Measurements from ENCODE around the gene NEAT1.

Gene NEAT1

DNA sequence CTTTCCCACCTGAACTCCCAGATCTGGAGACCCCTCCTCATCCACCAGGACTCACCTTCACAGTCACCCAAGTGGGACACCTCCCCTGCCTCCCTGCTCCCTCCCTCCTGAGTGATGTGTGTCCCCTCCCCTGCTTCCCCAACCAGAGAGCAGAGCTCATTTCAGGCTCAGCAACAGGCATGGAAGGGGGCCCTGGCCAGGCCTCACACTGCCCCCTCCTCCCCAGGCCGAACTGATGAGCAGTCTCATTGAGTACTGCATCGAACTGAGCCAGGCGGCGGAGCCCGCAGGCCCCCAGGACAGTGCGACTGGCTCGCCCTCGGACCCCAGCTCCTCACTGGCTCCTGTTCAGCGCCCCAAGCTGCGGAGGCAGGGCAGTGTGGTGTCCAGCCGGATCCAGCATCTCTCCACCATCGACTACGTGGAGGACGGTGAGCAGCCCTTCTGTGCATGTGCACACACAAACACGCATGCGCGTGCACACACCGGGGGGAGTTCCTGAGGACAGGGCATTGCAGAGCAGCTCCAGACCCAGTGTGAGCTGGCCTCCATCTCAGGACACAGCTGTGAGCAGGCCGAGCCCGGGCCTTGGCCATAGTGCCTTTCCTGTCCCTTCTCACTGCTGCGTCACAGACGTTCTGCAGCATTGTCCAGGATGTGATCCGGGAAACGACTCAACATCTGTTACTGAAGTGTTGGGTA lies 17.8 kb upstream of the NEAT1 start:
- DNase-seq = no peak

DNA sequence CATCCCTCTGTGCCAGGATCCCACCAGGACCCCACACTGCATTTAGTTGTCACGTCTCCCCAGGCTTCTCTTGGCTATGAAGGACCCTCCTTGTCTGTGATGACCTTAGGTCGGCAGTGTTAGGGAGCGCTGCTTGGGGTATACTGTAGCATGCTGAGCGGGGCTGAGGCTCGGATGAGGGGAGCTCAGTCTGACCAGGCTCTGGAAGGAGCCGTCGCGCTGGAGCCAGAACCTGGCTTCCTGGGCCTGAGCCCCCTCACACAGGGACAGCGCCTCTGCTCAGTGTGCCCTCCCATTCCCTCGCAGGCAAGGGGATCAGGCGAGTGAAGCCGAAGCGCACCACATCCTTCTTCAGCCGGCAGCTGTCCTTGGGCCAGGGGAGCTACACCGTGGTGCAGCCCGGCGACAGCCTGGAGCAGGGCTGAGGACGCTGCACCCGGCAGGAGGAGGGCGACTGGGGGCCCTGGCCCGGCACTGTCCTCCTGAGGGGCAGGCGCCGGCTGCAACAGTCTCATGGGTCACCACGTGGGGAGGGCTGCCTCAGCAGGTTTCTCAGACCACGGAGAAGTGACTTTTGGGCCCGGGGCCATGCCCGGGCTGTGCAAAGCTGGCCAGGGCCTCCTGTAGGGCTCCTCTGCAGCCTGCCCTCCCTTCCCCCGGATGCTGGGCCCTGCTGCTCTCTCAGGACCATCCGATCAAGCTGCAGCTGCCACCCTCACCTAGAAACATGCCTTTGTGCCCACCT lies 11.5 kb upstream of the NEAT1 start:
- DNase-seq = no peak

DNA sequence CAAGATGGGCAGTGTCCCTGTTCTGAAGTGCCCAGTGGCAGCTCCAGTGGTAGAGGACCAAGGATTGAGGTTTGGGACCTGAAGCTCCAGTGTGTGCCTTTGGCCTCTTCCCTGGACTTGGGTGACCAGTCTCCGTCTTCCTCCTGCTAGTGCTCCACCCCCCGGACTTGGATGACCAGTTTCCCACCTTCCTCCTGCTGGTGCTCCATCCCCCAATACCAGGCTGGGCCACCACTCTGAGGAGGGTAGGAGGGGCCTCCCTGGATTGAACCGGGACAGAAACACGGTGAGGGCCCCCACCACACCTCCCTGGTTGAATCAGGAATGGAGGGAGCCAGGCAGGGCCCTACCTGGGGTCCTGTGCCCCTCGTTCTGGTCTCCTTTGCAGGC lies 10.9 kb upstream of the NEAT1 start:
- DNase-seq = no peak

DNA sequence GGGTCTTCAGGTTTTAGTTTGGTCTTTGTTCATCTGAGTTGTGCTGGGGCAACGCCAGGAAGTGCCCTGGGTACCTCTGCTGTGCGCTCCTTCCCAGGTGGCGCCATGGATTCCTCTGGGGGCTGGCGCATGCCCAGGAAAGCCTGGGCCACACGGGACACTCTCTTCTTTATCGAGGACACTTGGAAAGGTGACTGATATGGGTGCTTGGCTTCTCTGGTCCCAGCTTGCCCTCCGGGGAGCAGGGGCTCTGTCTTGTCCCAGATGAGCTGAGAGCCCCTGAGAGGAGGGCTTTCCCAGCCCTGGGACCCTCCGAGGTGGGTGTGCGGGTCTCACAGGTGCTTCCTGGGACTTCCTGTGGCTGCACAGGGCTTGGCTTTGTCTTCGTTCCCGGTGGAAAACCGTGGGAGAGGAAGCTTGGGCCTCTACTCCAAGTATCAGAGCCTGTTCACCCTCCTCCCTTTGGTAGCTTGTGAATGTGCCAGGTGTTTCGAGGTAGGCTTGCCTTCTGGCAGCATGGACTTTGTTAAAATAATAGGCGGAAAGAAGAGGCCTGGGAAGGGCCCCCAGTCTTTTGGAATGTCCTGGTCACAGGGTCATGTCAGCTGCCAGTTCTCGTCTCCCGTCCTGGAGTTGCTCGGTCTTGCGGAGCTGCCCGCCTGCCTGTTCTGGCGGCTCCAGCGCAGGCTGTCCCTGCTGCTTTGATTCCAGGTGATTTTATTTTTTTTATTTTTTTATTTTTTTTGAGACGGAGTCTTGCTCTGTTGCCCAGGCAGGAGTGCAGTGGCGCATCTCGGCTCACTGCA lies 10.1 kb upstream of the NEAT1 start:
- DNase-seq = no peak

DNA sequence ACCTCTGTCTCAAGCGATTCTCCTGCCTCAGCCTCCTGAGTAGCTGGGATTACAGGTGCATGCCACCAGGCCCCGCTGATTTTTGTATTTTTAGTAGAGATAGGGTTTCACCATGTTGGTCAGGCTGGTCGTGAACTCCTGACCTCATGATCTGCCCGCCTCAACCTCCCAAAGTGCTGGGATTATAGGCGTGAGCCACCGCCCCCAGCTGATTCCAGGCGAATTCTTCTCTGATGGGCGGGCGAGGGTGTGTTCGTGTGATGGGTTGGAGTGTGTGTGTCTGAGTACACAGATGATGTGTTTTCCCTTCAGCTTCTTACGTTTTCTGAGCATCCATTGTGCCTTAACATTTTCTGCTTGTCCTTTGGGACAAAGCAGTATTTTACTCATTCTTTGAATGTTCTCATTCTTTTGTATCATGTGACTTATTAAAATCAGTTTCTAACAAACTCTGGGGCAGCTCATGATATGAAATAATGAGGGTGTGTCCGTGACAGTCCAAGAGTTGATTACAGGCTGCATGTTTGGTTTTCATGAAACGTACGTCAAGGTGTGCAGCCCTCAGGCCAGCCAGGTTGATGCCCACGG lies 9.4 kb upstream of the NEAT1 start:
- DNase-seq = peak in 1 of 58 donors; percentile 17

DNA sequence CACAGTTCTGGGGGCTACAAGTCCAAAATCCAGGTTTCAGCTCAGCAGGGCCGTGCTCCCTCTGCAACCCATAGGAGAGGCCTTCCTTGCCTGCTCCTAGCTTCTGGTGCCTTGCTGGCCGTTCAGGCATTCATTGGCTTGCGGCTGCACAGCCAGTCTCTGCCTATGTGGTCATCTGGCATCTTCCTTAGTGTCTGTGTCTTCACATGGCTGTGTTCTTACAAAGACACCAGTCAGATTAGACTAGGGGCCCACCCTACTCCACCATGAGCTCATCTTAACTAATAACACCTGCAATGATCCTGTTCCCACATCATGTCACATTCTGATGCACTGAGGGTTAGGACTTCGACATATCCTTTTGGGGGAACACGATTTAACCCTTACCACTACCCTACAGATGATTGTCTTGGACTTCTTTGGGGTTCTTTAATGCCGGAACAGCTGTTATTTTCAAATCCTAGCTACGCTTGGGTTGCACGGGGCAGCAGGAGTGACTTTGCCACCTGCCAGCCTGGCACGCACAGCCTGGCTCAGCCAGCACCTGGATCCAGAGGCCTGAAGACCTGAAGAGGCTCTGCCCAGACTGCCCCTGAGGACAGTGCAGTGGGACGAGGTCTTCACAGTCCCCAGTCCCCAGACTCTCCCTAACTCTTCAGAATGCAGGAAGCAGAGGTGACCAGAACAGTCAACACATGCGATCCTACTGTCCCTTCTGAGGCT lies 7.7 kb upstream of the NEAT1 start:
- peak in 1 of 58 donors; percentile 19 for DNase-seq

DNA sequence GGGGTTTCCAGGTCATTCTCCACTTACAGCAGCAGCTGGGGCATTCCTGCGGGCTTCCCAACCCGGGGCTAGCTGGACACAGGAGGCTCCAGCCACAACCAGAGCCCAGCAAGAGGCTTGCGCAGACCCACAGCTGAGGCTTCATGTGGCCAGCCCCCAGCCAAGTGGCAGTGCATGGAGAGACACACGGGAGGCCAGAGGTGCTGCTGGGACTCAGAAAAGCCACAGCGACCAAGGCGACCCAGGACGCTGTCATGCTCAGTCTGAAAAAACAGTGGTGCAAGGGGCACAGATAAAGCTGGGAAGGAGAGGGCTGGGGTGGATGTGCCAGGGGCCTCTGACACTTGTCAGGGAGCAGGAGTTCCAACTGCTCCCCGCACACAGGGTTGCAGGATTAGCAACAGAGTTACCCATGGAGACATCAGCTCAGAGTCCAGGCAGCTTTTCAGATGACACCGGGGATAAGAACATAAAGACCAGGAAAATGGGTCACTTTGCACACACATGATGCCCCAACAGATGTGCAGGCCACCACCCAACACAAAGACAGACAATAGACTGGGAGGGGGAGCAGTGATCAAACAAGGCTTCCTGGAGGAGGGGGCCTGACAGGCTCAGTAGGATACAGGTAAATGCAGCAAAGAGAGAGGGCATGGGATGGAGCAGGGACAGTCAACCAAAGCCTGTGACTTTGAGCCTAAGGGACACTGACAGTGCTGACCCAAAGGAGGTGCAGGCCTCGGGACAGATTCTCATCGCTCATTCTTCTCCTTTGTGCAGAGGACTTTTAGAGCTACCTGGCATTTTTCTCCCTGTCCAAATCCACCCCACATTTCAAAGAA lies 6.9 kb upstream of the NEAT1 start:
- DNase-seq = no peak

DNA sequence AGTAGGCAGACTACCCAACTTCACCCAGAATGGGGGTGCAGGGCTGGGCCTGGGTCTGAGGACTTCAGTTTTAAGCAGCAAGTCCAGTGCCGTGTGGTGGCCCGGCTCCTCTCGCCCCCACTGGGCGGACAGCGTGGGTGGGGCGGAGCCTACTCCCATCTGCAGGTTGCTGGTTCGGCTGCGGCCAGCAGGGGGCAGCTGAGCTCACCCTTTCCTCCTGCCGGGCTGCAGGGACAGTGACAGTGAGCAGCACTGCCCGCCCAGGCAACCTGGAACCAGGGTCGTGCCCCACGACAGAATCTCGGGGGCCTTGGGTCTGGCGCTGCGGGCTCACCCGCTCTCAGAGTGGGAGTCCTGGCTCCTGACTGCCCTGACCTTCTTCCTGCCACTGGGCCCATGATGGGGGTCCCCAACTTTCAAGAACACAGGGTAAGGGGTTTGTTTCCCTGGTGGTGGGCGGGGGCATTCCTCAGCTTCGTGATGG lies 6.2 kb upstream of the NEAT1 start:
- peak; percentile 25 to 98 (median 86) for DNase-seq

DNA sequence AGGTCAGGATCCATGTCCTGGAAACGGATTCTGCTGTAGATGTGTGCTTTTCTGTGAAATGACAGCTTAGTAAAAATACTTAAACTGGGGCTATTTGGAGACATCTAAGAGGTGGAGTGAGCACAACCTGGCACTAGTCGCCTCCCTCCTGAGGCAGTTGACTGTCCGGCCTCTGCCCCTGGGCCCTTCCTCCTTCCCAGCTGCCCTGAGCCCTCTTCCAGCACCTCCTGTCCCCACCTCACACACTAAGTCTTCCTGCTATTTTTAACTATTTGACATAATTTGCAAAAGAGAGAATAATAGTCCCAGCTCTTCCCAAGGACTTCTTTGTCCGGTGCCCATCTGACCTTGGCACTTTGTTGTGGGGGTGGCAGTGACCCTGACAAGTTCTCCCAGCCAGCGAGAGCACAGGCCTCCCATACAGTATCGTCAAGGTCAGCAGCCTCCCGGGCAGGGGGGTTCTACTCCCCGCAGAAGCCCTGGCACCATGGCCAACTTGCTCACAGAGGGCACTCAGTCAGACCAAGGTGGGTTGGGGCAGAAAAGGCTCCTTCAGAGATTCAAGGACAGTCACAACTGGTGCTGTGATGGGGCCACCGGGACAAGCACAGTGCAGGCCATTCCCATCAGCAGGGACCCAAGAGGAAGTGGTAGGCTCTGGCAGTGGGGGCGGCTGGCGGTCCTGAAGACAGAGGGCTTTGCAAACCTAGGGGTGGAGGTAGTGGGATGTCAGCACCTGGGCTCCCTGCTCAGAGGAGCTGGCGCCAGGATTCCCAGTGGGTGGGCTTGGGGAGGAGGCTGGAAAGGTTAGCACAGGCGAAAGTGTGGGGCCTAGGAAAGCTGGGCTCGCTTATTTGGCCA lies 5.5 kb upstream of the NEAT1 start:
- peak in 1 of 58 donors; percentile 29 for DNase-seq

DNA sequence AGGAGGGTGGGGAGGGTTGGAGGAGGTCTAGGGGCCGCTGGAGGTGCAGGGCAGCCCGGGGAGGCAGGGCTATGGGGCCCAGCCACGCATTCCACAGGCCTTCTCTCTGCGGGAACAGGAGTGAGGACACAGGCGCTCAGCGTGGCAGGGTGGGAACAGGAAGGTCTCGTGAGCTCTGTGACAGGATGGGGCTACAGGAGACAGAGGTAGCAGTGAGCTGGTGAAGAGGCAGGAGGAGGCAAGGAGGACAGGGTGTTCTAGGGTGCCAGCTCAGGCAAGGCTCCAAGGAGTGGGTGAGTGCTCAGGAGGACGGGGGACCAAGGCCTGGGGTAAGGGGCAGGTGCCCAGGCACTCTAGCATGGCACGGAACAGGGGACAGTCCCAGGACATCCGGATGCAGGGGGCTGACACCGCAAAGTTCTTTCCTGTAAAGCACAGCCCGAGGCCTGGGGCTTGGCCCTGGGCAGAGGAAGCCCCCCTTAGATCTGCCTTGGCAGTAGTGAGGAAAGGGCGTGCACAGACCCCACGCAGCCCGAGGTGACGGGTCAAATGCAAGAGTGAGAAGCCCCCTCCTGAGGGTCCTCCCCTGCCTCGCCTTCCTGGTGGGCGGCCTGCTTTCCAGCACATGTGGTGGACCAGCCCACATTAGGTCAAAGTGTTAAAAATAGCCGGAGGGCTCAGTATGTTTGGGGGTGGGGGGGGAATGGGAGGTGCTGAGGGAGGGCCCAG lies 4.7 kb upstream of the NEAT1 start:
- DNase-seq = peak in 2 of 58 donors; percentile 39 to 40

DNA sequence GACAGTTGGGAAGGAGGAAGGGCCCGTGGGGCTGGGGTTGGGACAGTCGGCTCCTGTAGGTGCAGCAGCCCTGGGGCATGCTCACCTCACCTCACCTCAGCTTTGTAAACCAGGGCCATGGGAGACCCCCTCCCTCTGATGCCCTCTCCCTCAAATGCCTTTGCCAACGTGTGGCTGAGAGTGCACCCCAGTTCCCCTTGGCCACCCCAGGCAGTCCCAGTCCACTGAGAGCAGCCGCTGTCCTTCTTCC lies 4.2 kb upstream of the NEAT1 start:
- DNase-seq = no peak

DNA sequence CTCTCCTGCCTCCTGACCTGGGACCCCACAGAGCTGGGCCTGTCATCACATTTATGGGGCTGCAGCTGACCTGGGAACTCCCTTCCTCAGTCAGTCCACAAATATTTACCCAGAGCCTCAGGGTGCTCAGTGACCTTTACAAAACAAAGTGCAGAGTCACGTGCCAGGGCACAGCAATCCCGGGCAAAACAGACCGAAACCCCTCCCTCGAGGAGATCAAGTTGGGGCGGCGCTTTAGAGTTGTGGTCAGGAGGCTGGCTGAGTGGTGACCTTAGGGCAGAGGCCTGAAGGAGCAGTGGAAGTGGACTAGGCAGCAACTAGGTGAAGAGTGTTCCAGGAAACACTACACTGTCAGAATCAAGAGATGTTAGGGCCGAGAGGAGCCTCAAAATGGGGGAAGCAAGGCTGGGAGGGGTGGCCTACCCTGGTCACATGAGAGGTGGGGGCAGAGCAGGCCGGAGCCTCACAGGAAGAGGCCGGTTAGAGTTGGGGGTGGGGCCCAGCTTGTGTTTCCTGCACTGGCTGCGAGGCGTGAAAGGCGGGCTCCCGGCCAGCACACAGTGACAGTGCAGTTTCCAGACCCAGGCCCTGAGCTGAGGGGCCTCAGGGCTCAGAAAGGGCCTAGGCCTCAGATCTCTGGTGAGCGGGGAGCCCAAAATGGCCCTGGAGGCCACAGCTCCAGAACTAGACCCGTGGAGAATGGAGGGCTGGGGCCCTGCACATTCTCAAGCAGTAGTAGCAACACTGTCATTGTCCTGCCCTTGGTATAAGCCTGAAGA lies 3.7 kb upstream of the NEAT1 start:
- DNase-seq = peak in 57 of 58 donors; percentile 35 to 96 (median 88)

DNA sequence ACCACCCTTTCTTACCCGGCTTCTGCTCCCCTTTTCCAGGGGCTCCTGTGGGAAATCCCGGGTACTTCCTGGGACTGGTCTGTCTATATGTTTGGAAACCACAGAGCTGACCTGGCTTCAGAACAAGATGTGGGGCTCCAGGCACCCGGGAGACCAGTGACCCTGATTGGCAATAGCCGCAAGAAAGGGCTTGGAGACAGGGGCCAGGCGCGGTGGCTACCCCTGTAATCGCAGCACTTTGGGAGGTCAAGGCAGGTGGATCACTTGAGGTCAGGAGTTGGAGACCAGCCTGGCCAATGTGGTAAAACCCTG lies 3.2 kb upstream of the NEAT1 start:
- no peak for DNase-seq

DNA sequence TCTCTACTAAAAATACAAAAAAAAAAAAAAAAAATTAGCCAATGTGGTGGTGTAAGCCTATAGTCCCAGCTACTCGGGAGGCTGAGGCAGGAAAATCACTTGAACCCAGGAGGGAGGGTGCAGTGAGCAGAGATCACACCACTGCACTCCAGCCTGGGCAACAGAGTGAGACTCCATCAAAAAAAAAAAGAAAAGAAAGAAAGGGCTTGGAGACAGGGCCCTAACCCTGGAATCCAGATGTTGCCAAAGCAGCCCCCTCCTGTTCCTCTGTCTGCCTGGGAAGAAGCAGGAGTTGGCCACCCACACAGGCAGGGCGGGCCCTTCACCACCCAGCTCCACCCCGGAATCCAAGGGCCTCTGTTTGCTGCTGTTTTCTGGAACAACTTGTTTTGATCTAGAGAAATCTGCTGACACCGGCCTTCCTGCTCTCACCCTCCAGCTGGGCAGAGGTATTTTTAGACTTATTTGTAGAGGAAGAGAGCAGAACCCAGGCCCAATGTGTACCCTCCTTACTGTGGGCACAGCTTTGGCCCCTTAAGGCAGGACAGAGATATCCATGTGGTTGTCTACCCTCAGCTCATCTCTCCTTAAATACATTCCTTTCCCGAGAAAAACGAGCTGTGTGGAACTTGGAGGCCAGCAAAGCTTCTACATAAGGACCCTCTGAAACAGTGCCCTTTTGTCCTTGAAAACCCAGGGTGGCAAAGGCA lies 2.7 kb upstream of the NEAT1 start:
- DNase-seq = peak in 54 of 58 donors; percentile 20 to 94 (median 80)

DNA sequence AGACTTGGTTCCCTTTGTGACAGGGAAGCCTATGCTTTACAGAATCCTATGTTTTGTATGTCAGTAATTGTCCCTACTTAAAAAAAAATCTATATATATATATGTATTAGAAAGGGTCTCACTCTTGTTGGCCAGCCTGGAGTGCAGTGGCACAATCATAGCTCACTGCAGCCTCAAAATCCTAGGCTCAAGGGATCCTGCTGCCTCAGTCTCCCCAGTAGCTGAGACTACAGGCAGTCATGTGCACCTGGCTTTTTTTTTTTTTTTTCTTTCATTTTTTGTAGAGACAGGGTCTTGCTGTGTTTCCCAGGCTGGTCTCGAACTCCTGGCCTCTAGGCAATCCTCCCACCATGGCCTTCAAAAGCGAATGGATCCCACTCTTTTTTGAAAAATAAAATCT lies 2.1 kb upstream of the NEAT1 start:
- DNase-seq = no peak

DNA sequence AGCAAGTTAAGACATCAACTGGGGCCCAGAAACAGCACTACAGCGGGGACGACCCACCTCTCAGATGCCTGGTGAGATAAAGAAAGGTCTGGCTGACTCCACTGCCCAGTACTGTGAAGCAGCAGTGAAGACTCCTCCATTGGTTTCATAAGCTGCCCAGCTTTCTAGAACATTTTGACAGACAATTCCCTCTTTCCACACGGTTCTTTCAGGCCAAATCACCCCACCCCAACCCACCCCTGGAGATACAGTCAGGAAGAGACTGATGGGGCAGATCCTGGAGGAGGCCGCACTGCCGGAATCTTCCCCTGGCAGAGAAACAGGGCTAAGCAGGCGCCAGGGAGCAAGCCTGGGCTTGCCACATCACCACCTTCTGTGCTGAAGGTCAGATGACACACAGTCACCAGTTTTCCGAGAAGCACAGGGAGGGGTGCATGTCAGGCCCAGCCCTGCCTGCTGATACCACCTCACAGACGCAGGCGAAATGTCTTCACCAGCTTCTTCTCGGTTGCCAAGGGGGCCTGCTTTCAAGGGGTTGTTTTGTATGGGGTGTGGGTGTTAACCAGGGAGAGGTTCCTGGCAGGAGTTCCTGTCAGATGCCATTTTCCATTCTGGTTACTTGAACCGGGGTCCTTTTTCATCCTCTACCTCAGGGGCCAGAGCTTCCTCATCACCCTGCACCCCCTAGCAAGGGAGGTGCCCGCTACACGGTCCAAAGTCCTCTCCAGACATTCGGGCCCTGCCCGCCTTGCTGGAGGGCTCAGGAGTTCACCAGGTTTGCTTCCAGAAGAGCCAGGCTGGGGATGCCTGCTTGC lies 1.4 kb upstream of the NEAT1 start:
- peak in 56 of 58 donors; percentile 31 to 94 (median 79) for DNase-seq

All from anterior cingulate cortex (tissue), 58 donors.